Measurements from ENCODE around the gene SLC35F2. TPM values are rescaled to one million over a fixed set of nuclear protein-coding genes. Genes with fewer than 3 reads are reported as not detected.

Gene SLC35F2
- total and polyA plus RNA-seq, 2 of the 4 experiments (the other 2 are of a cell fraction), result 4.9 to 15.4 TPM

DNA sequence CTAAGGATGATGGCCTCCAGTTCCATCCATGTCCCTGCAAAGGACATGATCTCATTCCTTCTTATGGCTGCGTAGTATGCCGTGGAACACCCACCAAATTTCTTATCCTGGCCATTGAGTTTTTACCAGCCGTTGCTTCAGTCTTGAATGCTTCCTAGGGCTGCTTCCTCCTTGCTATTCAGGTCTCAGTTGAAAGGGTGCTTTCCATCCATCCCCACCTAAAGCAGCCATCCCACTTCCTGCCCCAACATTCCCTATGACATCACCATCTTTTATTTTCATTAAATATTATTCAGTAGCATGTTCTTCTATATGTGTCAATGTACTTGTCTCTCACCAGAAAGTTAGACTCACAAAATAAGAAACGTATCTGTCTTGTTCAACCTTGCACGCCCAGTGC is 106.1 kb downstream of the SLC35F2 start:
- no peak overlapping the region for H3K4me2 ChIP-seq (ENCODE audit: low read depth, low read length)
- WGBS, 2 experiments (ENCODE audit: extremely low coverage in 2 of 2, insufficient read length in 1 of 2), result 95% methylated on average over 3 of the region's 5 CpGs; no CpG with 5 or more reads in 1 of the 2 experiments
- no peak overlapping the region for H4K8ac ChIP-seq (ENCODE audit: low read depth in 2 of 2, low read length in 2 of 2)
- in situ Hi-C loops (cut with MboI; ENCODE audit: low sequenced_read_pairs) (no loop called here), dilution Hi-C loops (cut with HindIII; ENCODE audit: low sequenced_read_pairs, unreplicated experiment) (no loop called here), intact Hi-C loops (cut with micrococcal nuclease) (no loop called here)
- no peak overlapping the region for H3K27ac ChIP-seq (ENCODE audit: insufficient read depth, low read length)
- H3K9me3 ChIP-seq (ENCODE audit: control insufficient read depth, insufficient read depth, low read length), result no peaks in the 10 kb centered on the region
- no peak overlapping the region for H2BK120ac ChIP-seq (ENCODE audit: low read depth, low read length)
- no peak overlapping the region for H2AFZ ChIP-seq (replicated peaks; ENCODE audit: low read length, poor library complexity)
- H3K56ac ChIP-seq (ENCODE audit: extremely low read depth, insufficient read depth, low read length), result no peak overlapping the region
- no peak overlapping the region for H3K14ac ChIP-seq (replicated peaks; ENCODE audit: low read depth, low read length)
- no peaks in the 10 kb centered on the region for H4K20me1 ChIP-seq (ENCODE audit: insufficient read depth, low read length)
- H3K36me3 ChIP-seq (ENCODE audit: control insufficient read depth, insufficient read depth, low read length), result no peaks in the 10 kb centered on the region
- no peak overlapping the region for H3K4ac ChIP-seq (ENCODE audit: low read depth, low read length)
- H2BK5ac ChIP-seq (ENCODE audit: low read depth, low read length, poor library complexity, severe bottlenecking), result no peak overlapping the region
- no peak overlapping the region for H2BK15ac ChIP-seq (ENCODE audit: low read depth, low read length)
- ATAC-seq (ENCODE audit: low read depth), result no peak
- no peaks in the 10 kb centered on the region for H3K4me1 ChIP-seq (ENCODE audit: control insufficient read depth, insufficient read depth, low read length)
- H2BK20ac ChIP-seq (ENCODE audit: low read depth, low read length), result no peak overlapping the region
- no peak overlapping the region for H4K5ac ChIP-seq (ENCODE audit: low read depth, low read length)
- no TSS peak for BruUV-seq (replicated peaks)
- H2AK9ac ChIP-seq (replicated peaks; ENCODE audit: low read depth, low read length, poor library complexity), result no peak overlapping the region
- ChIA-PET POLR2A (ENCODE audit: unreplicated experiment) (no interaction called here), CTCF (interaction anchor here (0.6 kb wide), 1 partner anchor 11 kb away, joined by 3 read pairs; no protein-coding TSS in a partner anchor)
- no peak overlapping the region for H3K18ac ChIP-seq (ENCODE audit: low read depth, low read length)
- no peak overlapping the region for H4K91ac ChIP-seq (ENCODE audit: insufficient read depth, low read depth, low read length)
- H3K4me3 ChIP-seq (ENCODE audit: insufficient read depth, low read depth, low read length), result no peak overlapping the region
- no peak overlapping the region for H3K9ac ChIP-seq (ENCODE audit: low read depth, low read length)
- no peaks in the 10 kb centered on the region for H3K9me1 ChIP-seq (ENCODE audit: insufficient read depth, low read length)
- H3K23ac ChIP-seq (ENCODE audit: low read depth, low read length), result no peak overlapping the region
- no peak for TF ChIP-seq MXI1 (IDR thresholded peaks at IDR 0.05; ENCODE audit: borderline replicate concordance, low read depth, low read length)
- no peak for TF ChIP-seq CEBPB (IDR thresholded peaks at IDR 0.05; ENCODE audit: low read depth, low read length)
- TF ChIP-seq, protein P1, sequence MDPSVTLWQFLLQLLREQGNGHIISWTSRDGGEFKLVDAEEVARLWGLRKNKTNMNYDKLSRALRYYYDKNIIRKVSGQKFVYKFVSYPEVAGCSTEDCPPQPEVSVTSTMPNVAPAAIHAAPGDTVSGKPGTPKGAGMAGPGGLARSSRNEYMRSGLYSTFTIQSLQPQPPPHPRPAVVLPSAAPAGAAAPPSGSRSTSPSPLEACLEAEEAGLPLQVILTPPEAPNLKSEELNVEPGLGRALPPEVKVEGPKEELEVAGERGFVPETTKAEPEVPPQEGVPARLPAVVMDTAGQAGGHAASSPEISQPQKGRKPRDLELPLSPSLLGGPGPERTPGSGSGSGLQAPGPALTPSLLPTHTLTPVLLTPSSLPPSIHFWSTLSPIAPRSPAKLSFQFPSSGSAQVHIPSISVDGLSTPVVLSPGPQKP (IDR thresholded peaks at IDR 0.05; ENCODE audit: borderline replicate concordance, low read depth, low read length), result no peak
- no peak for TF ChIP-seq RCOR1 (IDR thresholded peaks at IDR 0.05; ENCODE audit: insufficient replicate concordance, low read length)
- TF ChIP-seq SMC3 (IDR thresholded peaks at IDR 0.05; ENCODE audit: low read depth, low read length), result no peak
- TF ChIP-seq MAZ (IDR thresholded peaks at IDR 0.05; ENCODE audit: borderline replicate concordance, low read depth, low read length), result no peak
- TF ChIP-seq, protein P2, sequence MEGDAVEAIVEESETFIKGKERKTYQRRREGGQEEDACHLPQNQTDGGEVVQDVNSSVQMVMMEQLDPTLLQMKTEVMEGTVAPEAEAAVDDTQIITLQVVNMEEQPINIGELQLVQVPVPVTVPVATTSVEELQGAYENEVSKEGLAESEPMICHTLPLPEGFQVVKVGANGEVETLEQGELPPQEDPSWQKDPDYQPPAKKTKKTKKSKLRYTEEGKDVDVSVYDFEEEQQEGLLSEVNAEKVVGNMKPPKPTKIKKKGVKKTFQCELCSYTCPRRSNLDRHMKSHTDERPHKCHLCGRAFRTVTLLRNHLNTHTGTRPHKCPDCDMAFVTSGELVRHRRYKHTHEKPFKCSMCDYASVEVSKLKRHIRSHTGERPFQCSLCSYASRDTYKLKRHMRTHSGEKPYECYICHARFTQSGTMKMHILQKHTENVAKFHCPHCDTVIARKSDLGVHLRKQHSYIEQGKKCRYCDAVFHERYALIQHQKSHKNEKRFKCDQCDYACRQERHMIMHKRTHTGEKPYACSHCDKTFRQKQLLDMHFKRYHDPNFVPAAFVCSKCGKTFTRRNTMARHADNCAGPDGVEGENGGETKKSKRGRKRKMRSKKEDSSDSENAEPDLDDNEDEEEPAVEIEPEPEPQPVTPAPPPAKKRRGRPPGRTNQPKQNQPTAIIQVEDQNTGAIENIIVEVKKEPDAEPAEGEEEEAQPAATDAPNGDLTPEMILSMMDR (conservative IDR thresholded peaks at IDR 0.05; ENCODE audit: low read depth, low read length), result no peak
- TF ChIP-seq FOS (IDR thresholded peaks at IDR 0.05; ENCODE audit: low read depth, low read length), result no peak
- TF ChIP-seq CHD1 (IDR thresholded peaks at IDR 0.05; ENCODE audit: low read depth, low read length), result no peak
- TF ChIP-seq RAD21 (IDR thresholded peaks at IDR 0.05; ENCODE audit: low read length), result no peak
- TF ChIP-seq, protein P3, sequence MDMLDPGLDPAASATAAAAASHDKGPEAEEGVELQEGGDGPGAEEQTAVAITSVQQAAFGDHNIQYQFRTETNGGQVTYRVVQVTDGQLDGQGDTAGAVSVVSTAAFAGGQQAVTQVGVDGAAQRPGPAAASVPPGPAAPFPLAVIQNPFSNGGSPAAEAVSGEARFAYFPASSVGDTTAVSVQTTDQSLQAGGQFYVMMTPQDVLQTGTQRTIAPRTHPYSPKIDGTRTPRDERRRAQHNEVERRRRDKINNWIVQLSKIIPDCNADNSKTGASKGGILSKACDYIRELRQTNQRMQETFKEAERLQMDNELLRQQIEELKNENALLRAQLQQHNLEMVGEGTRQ (IDR thresholded peaks at IDR 0.05; ENCODE audit: low read depth, low read length), result no peak
- TF ChIP-seq BHLHE40 (IDR thresholded peaks at IDR 0.05; ENCODE audit: low read depth, low read length), result no peak
- TF ChIP-seq RFX5 (IDR thresholded peaks at IDR 0.05; ENCODE audit: low read depth, low read length), result no peak
- TF ChIP-seq NFE2L2 (IDR thresholded peaks at IDR 0.05; ENCODE audit: low read depth, low read length), result no peak
- TF ChIP-seq POLR2A (IDR thresholded peaks at IDR 0.05; ENCODE audit: low read depth, low read length), result no peak
- TF ChIP-seq MAFK (IDR thresholded peaks at IDR 0.05; ENCODE audit: low read depth, low read length), result no peak
- no peak for DNase-seq
- no peak overlapping the region for H2AK5ac ChIP-seq (ENCODE audit: low read depth, low read length)
- H3K79me1 ChIP-seq (ENCODE audit: low read depth in 1 of 2, low read length in 2 of 2), result no peaks in the 10 kb centered on the region
- H3K27me3 ChIP-seq (ENCODE audit: control insufficient read depth, insufficient read depth, low read length), result peaks cover 3% of the 10 kb centered on the region; the same call in 1 of the 2 replicates

Measured in IMR-90 (cell line).